Right lobe of liver (tissue), 4 donors: ENCODE measurements around the gene RBFOX1.

ENCODE experiments used
- CTCF ChIP-seq, 4 donors: fragments of 200-600 bp in 3 of 4; fragments of 450-650 bp in 1 of 4; IDR thresholded peaks; one replicate each; pipeline versions ENCODE4 v1.5.1 to v1.8.0; 2016 to 2022; ENCODE audit warnings: antibody characterized with exemption in 4 of 4, mild to moderate bottlenecking in 2 of 4
- POLR2A ChIP-seq: fragments of 450-650 bp; IDR thresholded peaks from one replicate; pipeline ENCODE4 v1.6.1; 2017; ENCODE audit warnings: antibody characterized with exemption, mild to moderate bottlenecking
- donor health status: DM: no; HTN: no; CAD: no.
- donor health status: DM: no; HTN: no; CAD: no.
- donor health status: DM: no; HTN: yes; CAD: no.

GRCh38 chr16:7524419-7524818 is 191.8 kb downstream of the RBFOX1 start:
- no peak for TF ChIP-seq POLR2A
- no peak for TF ChIP-seq CTCF (IDR thresholded peaks at IDR 0.05)
